HG03521 (cell line): ENCODE results near the gene NOSTRIN.
"Not testable (repeated sequence)": the region's sequence is repeated elsewhere in the genome, so short reads cannot be mapped to it uniquely, and the experiment has no call there.

Experiments used
- ATAC-seq: cut with Tn5 transposase; IDR thresholded peaks from one replicate; pipeline ENCODE4 v1.9.1; 2021; ENCODE audit warnings: mild to moderate bottlenecking, moderate library complexity; ENCODE audit not compliant: unreplicated experiment

NOSTRIN gene

GRCh38 chr2:168816369-168816768, 13.9 kb downstream of the NOSTRIN start:
- ATAC-seq: no peak

- no peak for ATAC-seq
Observed at GRCh38 chr2:168819050-168819715, 16.7 kb downstream of the NOSTRIN start.

- no peak for ATAC-seq
Observed at GRCh38 chr2:168819829-168820489, 17.5 kb downstream of the NOSTRIN start.

- no peak for ATAC-seq
Observed at GRCh38 chr2:168821577-168821976, 19.1 kb downstream of the NOSTRIN start.

GRCh38 chr2:168821992-168822391, 19.6 kb downstream of the NOSTRIN start:
- ATAC-seq: no peak

GRCh38 chr2:168825126-168825525, 22.7 kb downstream of the NOSTRIN start:
- no peak for ATAC-seq

GRCh38 chr2:168830958-168831357, 28.5 kb downstream of the NOSTRIN start:
- no peak for ATAC-seq

- no peak for ATAC-seq
Observed at GRCh38 chr2:168831662-168832061, 29.2 kb downstream of the NOSTRIN start.

GRCh38 chr2:168835969-168836368, 33.5 kb downstream of the NOSTRIN start:
- no peak for ATAC-seq

- no peak for ATAC-seq
Observed at GRCh38 chr2:168841445-168841844, 39.0 kb downstream of the NOSTRIN start.

- ATAC-seq: no peak
Observed at GRCh38 chr2:168843253-168843652, 40.8 kb downstream of the NOSTRIN start.

GRCh38 chr2:168848225-168848624, 45.8 kb downstream of the NOSTRIN start:
- no peak for ATAC-seq

- ATAC-seq: no peak
Observed at GRCh38 chr2:168849610-168850009, 47.2 kb downstream of the NOSTRIN start.

- no peak for ATAC-seq
Observed at GRCh38 chr2:168850846-168851245, 48.4 kb downstream of the NOSTRIN start.

GRCh38 chr2:168851674-168852320, 49.4 kb downstream of the NOSTRIN start:
- no peak for ATAC-seq

GRCh38 chr2:168852481-168852880, 50.0 kb downstream of the NOSTRIN start:
- no peak for ATAC-seq

GRCh38 chr2:168853471-168853870, 51.0 kb downstream of the NOSTRIN start:
- no peak for ATAC-seq

- no peak for ATAC-seq
Observed at GRCh38 chr2:168854651-168855050, 52.2 kb downstream of the NOSTRIN start.

GRCh38 chr2:168855601-168856000, 53.2 kb downstream of the NOSTRIN start:
- no peak for ATAC-seq

- no peak for ATAC-seq
Observed at GRCh38 chr2:168858146-168858545, 55.7 kb downstream of the NOSTRIN start.

GRCh38 chr2:168867164-168867563, 64.7 kb downstream of the NOSTRIN start:
- ATAC-seq: not testable (repeated sequence)

GRCh38 chr2:168870369-168870768, 67.9 kb downstream of the NOSTRIN start:
- ATAC-seq: not testable (repeated sequence)
